SIG-M5 treated with dmso at 0.1 percent for 504 hours (cell line): Measurements from ENCODE around the gene CMBL.

Experiments used
- DNase-seq: peaks from one replicate; lab custom pipeline; 2025; ENCODE audit not compliant: unreplicated experiment; lab: John Stamatoyannopoulos, UW

Gene CMBL

DNA sequence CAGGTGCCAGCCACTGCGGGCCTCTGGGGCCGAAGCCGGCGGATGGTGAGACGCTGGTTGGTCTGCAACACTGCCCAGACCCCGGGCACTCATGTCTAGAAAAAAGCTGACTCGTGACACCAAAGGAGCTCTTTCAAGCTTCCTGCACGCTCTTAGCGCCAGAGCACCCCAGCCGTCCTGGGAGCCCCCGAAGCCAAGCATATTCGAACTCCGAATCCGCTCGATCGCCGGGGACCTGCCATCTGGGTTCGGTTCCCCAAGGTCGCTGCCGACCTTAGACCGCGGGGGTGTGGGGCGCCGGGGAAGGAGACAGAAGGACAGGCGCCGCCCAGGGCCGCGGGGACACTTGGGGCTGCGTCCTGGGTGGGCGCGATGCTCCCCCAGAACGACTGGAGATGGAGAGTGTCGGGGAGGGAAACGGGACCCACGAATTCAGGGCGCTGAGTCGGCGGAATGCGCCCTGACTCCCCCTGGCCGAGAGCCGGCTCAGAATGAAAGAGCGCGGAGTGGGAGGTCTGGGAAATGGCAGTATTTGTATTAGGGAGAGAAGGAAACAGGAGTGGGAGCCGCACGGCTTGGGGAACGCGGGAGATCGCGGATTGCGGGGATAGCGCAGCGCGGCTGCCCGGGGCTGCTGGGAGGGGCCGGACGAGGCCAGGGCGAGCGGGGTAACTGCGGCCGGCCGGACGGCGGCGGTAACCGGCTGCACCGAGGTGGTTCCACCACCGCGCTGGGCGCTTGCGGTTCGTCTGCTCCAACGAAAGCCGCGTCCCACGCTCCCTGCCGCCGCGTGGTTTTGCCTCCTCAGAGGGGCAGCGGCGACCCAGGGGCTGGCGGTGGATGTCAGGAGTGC, 25.7 kb upstream of the CMBL start:
- DNase-seq = no peak

DNA sequence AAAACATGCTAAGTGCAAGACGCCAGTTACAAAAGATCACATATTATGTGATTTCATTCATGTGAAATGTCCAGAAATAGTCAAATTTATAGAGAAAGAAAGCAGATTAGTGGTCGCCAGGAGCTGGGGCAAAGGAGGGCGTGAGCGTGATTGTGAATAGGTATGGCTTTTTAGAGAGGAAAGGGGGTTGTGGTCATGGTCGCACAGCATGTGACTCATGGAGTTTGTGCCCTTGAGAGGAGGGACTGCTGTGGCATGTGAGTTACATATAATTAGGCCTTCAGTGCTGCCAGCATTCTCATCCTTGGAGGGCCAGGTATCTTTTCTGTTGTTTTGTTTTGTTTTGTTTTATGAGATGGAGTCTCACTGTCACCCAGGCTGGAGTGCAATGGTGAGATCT, 24.6 kb upstream of the CMBL start:
- DNase-seq = no peak

- no peak for DNase-seq
Observed at GRCh38 chr5:10331341-10331796, 23.7 kb upstream of the CMBL start.

GRCh38 chr5:10330511-10331230, 23.0 kb upstream of the CMBL start:
- no peak for DNase-seq

DNA sequence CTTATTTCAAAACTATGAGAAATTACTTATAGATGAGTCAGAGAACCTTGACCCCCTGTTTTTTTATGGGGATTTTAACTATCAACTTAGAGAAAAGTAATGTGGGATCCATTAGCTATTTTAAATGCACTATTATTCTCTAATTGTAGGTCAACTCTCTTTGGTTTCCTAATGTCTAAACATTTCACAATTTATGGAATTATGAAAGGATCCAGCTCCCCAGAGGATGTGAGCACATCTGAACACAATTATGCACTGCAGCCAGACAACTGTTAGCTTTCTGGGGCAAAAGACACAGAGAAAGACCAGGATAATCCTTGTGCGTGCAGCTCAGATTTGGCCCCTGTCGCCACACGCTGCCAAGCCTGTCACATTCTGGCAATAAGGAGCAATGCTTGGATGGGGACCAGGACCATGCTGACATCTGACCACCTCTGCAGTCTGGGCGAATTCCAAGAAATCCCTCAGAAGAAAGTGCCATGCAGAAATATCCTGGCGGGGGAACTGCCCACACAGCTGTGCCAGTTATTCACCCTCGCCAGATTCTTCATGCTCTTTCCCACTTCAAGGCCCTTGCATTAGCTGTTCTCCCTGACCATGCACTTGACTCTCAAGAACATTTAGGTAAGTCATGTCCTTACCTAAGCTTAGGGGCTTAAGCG, 22.2 kb upstream of the CMBL start:
- DNase-seq = no peak

GRCh38 chr5:10329446-10329819, 21.7 kb upstream of the CMBL start:
- no peak for DNase-seq

- no peak for DNase-seq
Observed at GRCh38 chr5:10328323-10328722, 20.6 kb upstream of the CMBL start.

DNA sequence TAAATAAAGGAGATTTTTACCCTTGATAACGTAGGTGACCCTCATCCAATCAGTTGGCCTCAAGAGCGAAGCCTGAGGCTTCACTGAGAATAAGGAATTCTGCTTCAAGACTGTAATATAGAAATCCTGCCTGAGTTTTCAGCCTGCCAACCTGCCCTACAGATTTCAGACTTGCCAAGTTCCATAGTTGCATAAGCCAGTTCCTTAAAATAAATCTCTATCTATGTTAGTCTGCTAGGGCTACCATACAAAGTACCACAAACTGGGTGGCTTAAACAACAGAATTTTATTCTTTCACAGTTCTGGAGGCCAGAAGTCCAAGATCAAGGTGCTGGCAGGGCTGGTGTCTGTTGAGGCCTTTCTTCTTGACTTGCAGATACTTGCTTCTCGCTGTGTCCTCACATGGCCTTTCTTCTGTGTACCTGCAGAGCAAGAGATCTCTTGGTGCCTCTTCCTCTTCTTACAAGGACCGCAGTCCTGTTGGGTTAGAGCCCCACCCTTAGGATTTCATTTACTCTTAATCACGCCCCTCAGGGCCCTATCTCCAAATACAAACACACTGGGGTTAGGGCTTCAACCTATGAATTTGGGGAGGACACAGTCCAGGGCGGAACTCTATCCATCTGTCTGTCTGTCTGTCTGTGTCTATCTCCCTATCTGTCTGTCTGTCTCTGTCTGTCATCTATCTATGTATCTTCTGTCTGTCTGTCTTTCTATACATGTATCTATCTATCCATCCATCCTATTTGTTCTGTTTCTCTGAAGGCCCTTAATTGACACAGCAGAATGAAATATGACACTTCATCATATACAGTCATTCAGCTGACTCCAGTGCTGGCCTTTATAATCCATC, 17.0 kb upstream of the CMBL start:
- peak; percentile 40 for DNase-seq

DNA sequence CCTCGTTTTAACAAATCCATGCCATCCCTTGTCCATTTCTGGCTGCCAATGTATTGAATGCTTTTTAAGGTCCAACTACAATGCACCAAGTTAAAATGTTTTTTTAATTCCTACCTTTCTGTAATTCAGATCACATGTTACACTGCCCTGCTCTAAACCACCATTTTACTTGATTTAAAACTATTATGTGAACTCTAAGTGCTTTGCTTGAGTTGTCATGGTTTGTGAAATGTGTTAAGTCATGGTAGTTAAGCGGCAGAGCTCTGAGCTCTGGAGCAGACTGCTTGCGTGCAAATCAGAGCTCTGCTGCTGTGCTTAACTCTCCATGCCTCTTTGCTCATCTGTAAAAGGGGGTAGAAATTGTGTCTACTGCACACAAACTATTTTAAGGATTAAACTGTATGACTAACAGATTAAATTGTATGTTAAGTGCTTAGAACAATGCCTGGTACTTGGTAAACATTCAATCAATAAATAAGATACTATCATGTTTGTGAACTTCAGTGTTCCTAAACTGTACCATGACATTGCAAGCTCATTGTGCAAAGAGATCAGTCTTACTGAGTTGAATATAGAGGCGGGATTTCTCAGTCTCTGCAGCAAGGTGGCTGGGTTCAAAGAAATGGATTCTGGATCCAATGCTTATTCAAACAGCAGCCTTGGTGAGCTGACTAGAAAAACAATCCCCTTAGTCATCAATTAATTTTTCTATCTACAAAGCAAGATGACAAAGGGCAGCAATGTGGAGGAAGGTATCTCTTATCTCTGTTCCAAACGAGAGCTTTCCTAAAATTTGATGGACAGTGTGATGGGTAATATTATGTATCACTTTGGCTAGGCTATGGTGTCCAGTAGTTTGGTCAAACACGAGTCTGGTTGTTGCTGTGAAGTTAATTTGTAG, 16.1 kb upstream of the CMBL start:
- no peak for DNase-seq

GRCh38 chr5:10321882-10322281, 14.2 kb upstream of the CMBL start:
- DNase-seq = no peak

DNA sequence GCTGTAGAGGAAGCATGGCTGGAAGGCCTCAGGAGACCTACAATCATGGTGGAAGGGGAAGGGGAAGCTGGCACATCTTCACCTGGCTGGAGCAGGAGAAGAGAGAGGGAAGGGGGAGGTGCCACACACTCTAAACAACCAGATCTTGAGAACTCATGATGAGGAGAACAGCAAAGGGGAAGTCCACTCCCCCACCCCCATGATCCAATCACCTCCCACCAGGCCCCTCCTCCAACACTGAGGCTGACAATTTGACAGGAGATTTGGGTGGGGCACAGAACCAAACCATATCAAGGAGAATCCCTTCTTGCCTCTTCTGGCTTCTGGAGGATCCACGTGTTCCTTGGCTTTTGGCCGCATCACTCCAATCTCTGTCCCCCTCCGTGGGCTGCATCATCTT, 13.1 kb upstream of the CMBL start:
- DNase-seq = no peak

GRCh38 chr5:10319202-10319851, 11.6 kb upstream of the CMBL start:
- no peak for DNase-seq

GRCh38 chr5:10317825-10318682, 10.4 kb upstream of the CMBL start:
- no peak for DNase-seq

DNA sequence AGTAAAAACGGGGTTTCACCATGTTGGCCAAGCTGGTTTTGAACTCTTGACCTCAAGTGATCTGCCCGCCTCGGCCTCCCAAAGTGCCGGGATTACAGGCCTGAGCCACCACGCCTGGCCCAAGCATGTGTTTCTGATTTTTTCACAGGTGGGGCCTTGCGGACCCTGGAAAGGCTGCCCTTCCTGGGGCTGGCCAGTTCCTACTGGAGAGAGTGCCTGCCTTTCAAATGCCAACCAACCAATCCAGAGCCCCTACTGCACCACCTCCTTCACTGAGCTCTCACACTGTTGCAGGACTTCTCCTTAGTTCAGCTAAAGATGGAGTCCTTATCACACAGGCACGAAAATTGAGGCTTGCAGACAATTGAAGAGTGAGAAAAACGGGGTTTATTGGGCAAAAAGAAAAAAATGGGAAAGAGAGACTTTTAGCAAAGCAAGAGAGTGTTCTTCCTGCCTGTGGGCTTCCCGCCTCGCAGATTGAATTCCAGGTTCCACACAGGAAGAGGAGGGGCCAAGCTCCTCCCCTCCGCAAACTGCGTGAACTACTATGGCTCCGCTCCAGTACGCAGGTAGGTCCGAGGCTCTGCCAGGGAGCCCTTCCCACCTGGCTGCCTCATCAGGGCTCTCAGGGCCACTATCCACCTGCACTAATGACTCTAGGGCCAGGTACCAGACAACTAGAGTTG, 8.3 kb upstream of the CMBL start:
- no peak for DNase-seq

- DNase-seq = no peak
Observed at GRCh38 chr5:10315201-10315600, 7.5 kb upstream of the CMBL start.

DNA sequence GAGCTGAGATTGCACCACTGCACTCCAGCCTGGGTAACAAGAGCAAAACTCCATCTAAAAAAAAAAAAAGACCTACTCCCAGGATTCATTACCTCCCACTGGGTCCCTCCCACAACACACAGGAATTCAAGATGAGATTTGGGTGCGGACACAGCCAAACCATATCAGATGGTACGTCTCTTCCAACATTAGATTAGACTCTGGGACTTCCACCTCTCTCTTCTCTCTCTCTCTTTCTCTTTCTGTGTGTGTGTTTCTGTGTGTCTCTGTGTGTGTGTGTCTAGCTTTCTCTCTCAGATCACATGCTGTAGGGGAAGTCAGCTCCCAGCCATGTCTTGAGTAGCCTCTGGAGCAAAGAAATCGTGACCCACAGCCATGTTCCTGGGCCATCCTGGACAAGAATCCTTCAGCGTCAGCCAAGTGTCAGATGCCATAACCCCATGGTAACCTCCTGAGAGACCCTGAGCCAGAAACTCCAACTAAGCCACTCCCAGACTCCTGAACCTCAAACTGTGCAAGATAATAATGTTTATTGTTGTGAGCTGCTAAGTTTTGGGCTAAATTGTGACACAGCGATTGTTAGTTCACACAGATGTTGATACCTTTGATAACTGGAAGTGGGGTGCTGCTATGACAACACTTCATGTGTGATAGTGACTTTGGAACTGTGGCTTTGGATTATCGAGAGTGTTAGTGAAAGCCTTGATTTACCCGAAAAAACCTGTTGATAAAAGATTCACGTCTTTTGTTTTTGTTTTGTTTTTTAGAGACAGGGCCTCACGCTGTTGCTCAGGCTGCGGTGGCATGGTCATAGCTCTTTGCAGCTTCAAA, 4.1 kb upstream of the CMBL start:
- DNase-seq = no peak
